Bronchial epithelial cell (primary cell): Measurements from ENCODE around the gene UBA1. TPM values are rescaled to one million over a fixed set of nuclear protein-coding genes. Genes with fewer than 3 reads are reported as not detected.

ENCODE experiments used
- DNase-seq: peaks from one replicate; pipeline ENCODE4 v3.0.0-alpha.2; 2010; ENCODE audit warnings: low read depth
- FAIRE-seq: peaks from 2 replicates; lab custom pipeline; 2011; peaks lifted over from hg19 to GRCh38; lab: Jason Lieb, UNC
- H3K27me3 ChIP-seq: 2 replicates; pipeline ENCODE4 v1.5.1; 2011; ENCODE audit warnings: low read length; ENCODE audit not compliant: control insufficient read depth, insufficient read depth
- H3K36me3 ChIP-seq: 2 replicates; pipeline ENCODE4 v1.5.1; 2011; ENCODE audit warnings: low read length; ENCODE audit not compliant: control insufficient read depth, insufficient read depth
- H3K4me3 ChIP-seq: 2 replicates; pipeline ENCODE4 v1.5.1; 2011; ENCODE audit warnings: mild to moderate bottlenecking, low read depth, low read length, control low read depth
- CTCF ChIP-seq: IDR thresholded peaks from 2 replicates; pipeline ENCODE4 v1.5.1; 2011; ENCODE audit warnings: mild to moderate bottlenecking, moderate library complexity, low read length, control low read depth, inconsistent platforms; ENCODE audit not compliant: insufficient read depth, severe bottlenecking
- total RNA-seq: library from RNA; depleted of rRNA; stranded (reverse); fragments of >200 nt; gene quantifications from 2 replicates; pipeline ENCODE4 v1.2.1, GENCODE V29; 2014

UBA1 gene
- total RNA-seq, 1 donor from 2014 or later: 87.4 TPM

- DNase-seq (peak; percentile 41), FAIRE-seq (no peak)
- no peak for TF ChIP-seq CTCF
- H3K36me3 ChIP-seq: peaks cover 6% of the 10 kb centered on the region
- H3K27me3 ChIP-seq: no peaks in the 10 kb centered on the region
- peak within 1 kb of the TSS; percentile 70 for H3K4me3 ChIP-seq
Measured at GRCh38 chrX:47218280-47218919, 24.8 kb downstream of the UBA1 start, which contains the start of gene CDK16. Gene CDK16, plus strand, starts transcription at chrX:47218681. Its CDS starts 4,877 bp downstream, at chrX:47223558.

- DNase-seq (no peak), FAIRE-seq (no peak)
- Histone ChIP-seq H3K4me3 (peak overlapping the region; percentile 70), H3K27me3 (no peaks in the 10 kb centered on the region), H3K36me3 (peaks cover 11% of the 10 kb centered on the region)
- no peak for TF ChIP-seq CTCF
Measured at GRCh38 chrX:47218920-47219815, 25.5 kb downstream of the UBA1 start.

GRCh38 chrX:47221756-47222155 is 28.1 kb downstream of the UBA1 start:
- no peak for DNase-seq
- FAIRE-seq: no peak

GRCh38 chrX:47222751-47223350 is 29.2 kb downstream of the UBA1 start:
- Histone ChIP-seq H3K4me3 (no peak overlapping the region), H3K36me3 (peaks cover 14% of the 10 kb centered on the region), H3K27me3 (no peaks in the 10 kb centered on the region)
- FAIRE-seq: no peak
- DNase-seq: no peak
- TF ChIP-seq CTCF: no peak

More at GRCh38 chrX:47221756-47222155, 28.1 kb downstream of the UBA1 start:
- H3K4me3 ChIP-seq: no peak overlapping the region
- no peak for TF ChIP-seq CTCF
- H3K36me3 ChIP-seq: peaks cover 14% of the 10 kb centered on the region
- no peaks in the 10 kb centered on the region for H3K27me3 ChIP-seq

- FAIRE-seq (no peak), DNase-seq (no peak)
- no peak overlapping the region for H3K4me3 ChIP-seq
- H3K27me3 ChIP-seq: no peaks in the 10 kb centered on the region
- TF ChIP-seq CTCF: no peak
- H3K36me3 ChIP-seq: peaks cover 14% of the 10 kb centered on the region
Measured at GRCh38 chrX:47223476-47224250, 30.0 kb downstream of the UBA1 start.
